ENCODE measurements around the gene DIP2C.

Gene DIP2C

GRCh38 chr10:478471-479245 is 210.8 kb downstream of the DIP2C start:
- no peak overlapping the region for H3K4me3 ChIP-seq (ENCODE audit: low read length, poor library complexity, severe bottlenecking)
- no peaks in the 10 kb centered on the region for H4K20me1 ChIP-seq (ENCODE audit: insufficient read depth, low read length, poor library complexity, severe bottlenecking)
- H3K27me3 ChIP-seq (ENCODE audit: insufficient read depth, low read length, poor library complexity, severe bottlenecking), result no peaks in the 10 kb centered on the region
- no peaks in the 10 kb centered on the region for H3K9me3 ChIP-seq (ENCODE audit: insufficient read depth, low read depth, low read length)
- no peaks in the 10 kb centered on the region for H3K9me2 ChIP-seq (replicated peaks; ENCODE audit: low read depth, low read length)
- no peaks in the 10 kb centered on the region for H3F3A ChIP-seq (ENCODE audit: low read depth)
- no peaks in the 10 kb centered on the region for H3K79me2 ChIP-seq (ENCODE audit: insufficient read depth, low read length)
- H3K36me3 ChIP-seq (ENCODE audit: insufficient read depth, low read length), result no peaks in the 10 kb centered on the region
- no peak overlapping the region for H2AFZ ChIP-seq (ENCODE audit: low read length)
- H3K4me2 ChIP-seq (ENCODE audit: low read depth, low read length, poor library complexity, severe bottlenecking), result no peak overlapping the region
- no peak overlapping the region for H3K9ac ChIP-seq (ENCODE audit: low read depth, low read length, poor library complexity, severe bottlenecking)
- no peaks in the 10 kb centered on the region for H3K4me1 ChIP-seq (ENCODE audit: insufficient read depth, low read length, poor library complexity, severe bottlenecking)
- TF ChIP-seq, protein P1, sequence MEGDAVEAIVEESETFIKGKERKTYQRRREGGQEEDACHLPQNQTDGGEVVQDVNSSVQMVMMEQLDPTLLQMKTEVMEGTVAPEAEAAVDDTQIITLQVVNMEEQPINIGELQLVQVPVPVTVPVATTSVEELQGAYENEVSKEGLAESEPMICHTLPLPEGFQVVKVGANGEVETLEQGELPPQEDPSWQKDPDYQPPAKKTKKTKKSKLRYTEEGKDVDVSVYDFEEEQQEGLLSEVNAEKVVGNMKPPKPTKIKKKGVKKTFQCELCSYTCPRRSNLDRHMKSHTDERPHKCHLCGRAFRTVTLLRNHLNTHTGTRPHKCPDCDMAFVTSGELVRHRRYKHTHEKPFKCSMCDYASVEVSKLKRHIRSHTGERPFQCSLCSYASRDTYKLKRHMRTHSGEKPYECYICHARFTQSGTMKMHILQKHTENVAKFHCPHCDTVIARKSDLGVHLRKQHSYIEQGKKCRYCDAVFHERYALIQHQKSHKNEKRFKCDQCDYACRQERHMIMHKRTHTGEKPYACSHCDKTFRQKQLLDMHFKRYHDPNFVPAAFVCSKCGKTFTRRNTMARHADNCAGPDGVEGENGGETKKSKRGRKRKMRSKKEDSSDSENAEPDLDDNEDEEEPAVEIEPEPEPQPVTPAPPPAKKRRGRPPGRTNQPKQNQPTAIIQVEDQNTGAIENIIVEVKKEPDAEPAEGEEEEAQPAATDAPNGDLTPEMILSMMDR (conservative IDR thresholded peaks at IDR 0.05; ENCODE audit: low read length), result no peak
- TF ChIP-seq EZH2phosphoT487 (IDR thresholded peaks at IDR 0.05; ENCODE audit: borderline replicate concordance), result no peak

- Histone ChIP-seq H3K9ac (ENCODE audit: low read depth, low read length, poor library complexity, severe bottlenecking) (no peak overlapping the region), H3K9me2 (replicated peaks; ENCODE audit: low read depth, low read length) (no peaks in the 10 kb centered on the region), H3K4me2 (ENCODE audit: low read depth, low read length, poor library complexity, severe bottlenecking) (no peak overlapping the region), H3F3A (ENCODE audit: low read depth) (no peaks in the 10 kb centered on the region), H3K4me3 (ENCODE audit: low read length, poor library complexity, severe bottlenecking) (no peak overlapping the region), H3K27me3 (ENCODE audit: insufficient read depth, low read length, poor library complexity, severe bottlenecking) (no peaks in the 10 kb centered on the region), H2AFZ (ENCODE audit: low read length) (no peak overlapping the region), H3K9me3 (ENCODE audit: insufficient read depth, low read depth, low read length) (no peaks in the 10 kb centered on the region), H3K79me2 (ENCODE audit: insufficient read depth, low read length) (no peaks in the 10 kb centered on the region), H3K4me1 (ENCODE audit: insufficient read depth, low read length, poor library complexity, severe bottlenecking) (no peaks in the 10 kb centered on the region), H3K36me3 (ENCODE audit: insufficient read depth, low read length) (no peaks in the 10 kb centered on the region), H4K20me1 (ENCODE audit: insufficient read depth, low read length, poor library complexity, severe bottlenecking) (no peaks in the 10 kb centered on the region)
- TF ChIP-seq EZH2phosphoT487 (IDR thresholded peaks at IDR 0.05; ENCODE audit: borderline replicate concordance), result no peak
- TF ChIP-seq, protein P1 (conservative IDR thresholded peaks at IDR 0.05; ENCODE audit: low read length), result no peak
Observed at GRCh38 chr10:477620-478019, 211.8 kb downstream of the DIP2C start.

DNA sequence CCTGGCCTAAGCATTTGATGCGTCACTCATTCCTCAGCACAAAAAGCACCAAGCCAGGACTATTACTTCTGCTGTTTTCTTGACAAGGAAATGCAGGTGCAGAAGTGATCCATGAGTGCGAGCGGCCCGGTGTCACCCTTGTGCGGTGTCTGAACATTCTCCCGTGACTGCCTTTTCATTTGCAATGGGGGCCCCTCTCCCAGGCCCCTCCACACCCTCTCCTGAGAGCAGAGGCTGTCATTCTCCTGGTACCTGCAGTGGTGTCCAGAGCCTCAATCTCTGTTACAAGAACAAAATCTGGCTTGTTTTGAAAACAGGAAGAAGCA is 213.1 kb downstream of the DIP2C start:
- no peaks in the 10 kb centered on the region for H3K9me3 ChIP-seq (ENCODE audit: insufficient read depth, low read depth, low read length)
- no peak overlapping the region for H3K9ac ChIP-seq (ENCODE audit: low read depth, low read length, poor library complexity, severe bottlenecking)
- H3K79me2 ChIP-seq (ENCODE audit: insufficient read depth, low read length), result no peaks in the 10 kb centered on the region
- H3K4me2 ChIP-seq (ENCODE audit: low read depth, low read length, poor library complexity, severe bottlenecking), result no peak overlapping the region
- no peak for TF ChIP-seq EZH2phosphoT487 (IDR thresholded peaks at IDR 0.05; ENCODE audit: borderline replicate concordance)
- TF ChIP-seq, protein P1 (conservative IDR thresholded peaks at IDR 0.05; ENCODE audit: low read length), result no peak
- no peaks in the 10 kb centered on the region for H3K36me3 ChIP-seq (ENCODE audit: insufficient read depth, low read length)
- no peak overlapping the region for H2AFZ ChIP-seq (ENCODE audit: low read length)
- no peaks in the 10 kb centered on the region for H3K9me2 ChIP-seq (replicated peaks; ENCODE audit: low read depth, low read length)
- H4K20me1 ChIP-seq (ENCODE audit: insufficient read depth, low read length, poor library complexity, severe bottlenecking), result no peaks in the 10 kb centered on the region
- H3K4me3 ChIP-seq (ENCODE audit: low read length, poor library complexity, severe bottlenecking), result no peak overlapping the region
- no peaks in the 10 kb centered on the region for H3F3A ChIP-seq (ENCODE audit: low read depth)
- H3K4me1 ChIP-seq (ENCODE audit: insufficient read depth, low read length, poor library complexity, severe bottlenecking), result no peaks in the 10 kb centered on the region
- H3K27me3 ChIP-seq (ENCODE audit: insufficient read depth, low read length, poor library complexity, severe bottlenecking), result no peaks in the 10 kb centered on the region

Data from Loucy (cell line).